K562 (cell line): Measurements from ENCODE around the gene ZPLD1. TPM values are rescaled to one million over a fixed set of nuclear protein-coding genes. Genes with fewer than 3 reads are reported as not detected.

ENCODE experiments used
- ATAC-seq: fragments of 200-7000 bp; cut with Tn5 transposase; 3 replicates; pipeline ENCODE4 v1.9.1; 2020; ENCODE audit warnings: moderate library complexity
- BruUV-seq: library from RNA; stranded (reverse); fragments of 400-500 nt; replicated peaks from 2 replicates; lab custom pipeline; 2021; lab: Mats Ljungman, UMichigan
- CTCF ChIA-PET: fragments of 300-600 bp; formaldehyde crosslinking; extraction: SDS; loops from one replicate; lab custom pipeline; 2021; ENCODE audit warnings: low intra/inter-chr PET ratio; lab: Yijun Ruan, JAX
- POLR2A ChIA-PET: fragments of 300-600, 350-650 bp; sonication (Branson Sonifier 250); formaldehyde crosslinking; extraction: SDS; loops from one replicate; lab custom pipeline; 2021; ENCODE audit warnings: antibody characterized with exemption, inconsistent platforms; lab: Yijun Ruan, JAX
- DNase-seq, 4 experiments: peaks; one replicate each; pipeline versions ENCODE4 v3.0.0 to v3.0.0-alpha.2; 2011 to 2018; ENCODE audit warnings: low spot score in 3 of 4, mixed read lengths in 3 of 4; ENCODE audit errors: extremely low read depth in 1 of 4
- FAIRE-seq: peaks from 2 replicates; lab custom pipeline; 2011; peaks lifted over from hg19 to GRCh38; lab: Jason Lieb, UNC
- H2AFZ ChIP-seq: 2 replicates; pipeline ENCODE4 v1.6.0; 2011; ENCODE audit warnings: low read depth, low read length, control low read depth, inconsistent platforms
- H3K27ac ChIP-seq: fragments of 200-600 bp; 3 replicates; pipeline ENCODE4 v1.8.0; 2011; ENCODE audit warnings: low read depth, mild to moderate bottlenecking, control low read depth, inconsistent platforms, low read length, moderate library complexity, mixed read lengths; ENCODE audit errors: extremely low read depth
- H3K27me3 ChIP-seq, 2 experiments: fragments of 300-600 bp in 1 of 2; 2 replicates in 1 of 2; 3 replicates in 1 of 2; pipeline versions ENCODE4 v1.6.0 to v1.8.0; 2011; ENCODE audit warnings: inconsistent platforms in 2 of 2, low read length in 2 of 2, mild to moderate bottlenecking in 1 of 2, mixed read lengths in 1 of 2, moderate library complexity in 1 of 2; ENCODE audit not compliant: control insufficient read depth in 2 of 2, insufficient read depth in 2 of 2
- H3K36me3 ChIP-seq: fragments of 300-600 bp; 3 replicates; pipeline ENCODE4 v1.8.0; 2011; ENCODE audit warnings: mild to moderate bottlenecking, low read length, inconsistent platforms; ENCODE audit not compliant: control insufficient read depth, insufficient read depth
- H3K4me1 ChIP-seq, 2 experiments: fragments of 200-600 bp in 1 of 2; replicated peaks in 1 of 2; 2 replicates in 1 of 2; 3 replicates in 1 of 2; pipeline versions ENCODE4 v1.5.1 to v1.8.0; 2011; ENCODE audit warnings: inconsistent platforms in 2 of 2, low read length in 2 of 2, mild to moderate bottlenecking in 1 of 2, mixed read lengths in 1 of 2, moderate library complexity in 1 of 2; ENCODE audit not compliant: control insufficient read depth in 2 of 2, insufficient read depth in 2 of 2
- H3K4me2 ChIP-seq: 2 replicates; pipeline ENCODE4 v1.6.1; 2011; ENCODE audit warnings: low read length, control low read depth, inconsistent platforms, mixed read lengths; ENCODE audit not compliant: insufficient read depth
- H3K4me3 ChIP-seq: fragments of 200-600 bp; sonication (generic), shearing (Covaris generic); 2 replicates; pipeline ENCODE4 v1.5.1; 2016; ENCODE audit warnings: control low read depth, inconsistent platforms
- H3K79me2 ChIP-seq: fragments of 200-600 bp; 3 replicates; pipeline ENCODE4 v1.8.0; 2011; ENCODE audit warnings: low read length, inconsistent platforms; ENCODE audit not compliant: control insufficient read depth, insufficient read depth
- H3K9ac ChIP-seq, 2 experiments: 2 replicates each; pipeline versions ENCODE4 v1.6.0 to v1.6.1; 2011; ENCODE audit warnings: low read depth in 2 of 2, low read length in 2 of 2, control low read depth in 1 of 2, inconsistent platforms in 1 of 2, mild to moderate bottlenecking in 1 of 2, mixed read lengths in 1 of 2; ENCODE audit not compliant: insufficient read depth in 1 of 2
- H3K9me1 ChIP-seq: one replicate; pipeline ENCODE4 v1.6.0; 2011; ENCODE audit warnings: inconsistent platforms, mild to moderate bottlenecking, low read length, moderate library complexity; ENCODE audit not compliant: control insufficient read depth, insufficient read depth
- H3K9me3 ChIP-seq: replicated peaks from 2 replicates; pipeline ENCODE4 v1.5.1; 2011; ENCODE audit warnings: low read depth, low read length, inconsistent platforms; ENCODE audit not compliant: control insufficient read depth, insufficient read depth
- H4K20me1 ChIP-seq: replicated peaks from 2 replicates; pipeline ENCODE4 v1.6.1; 2011; ENCODE audit warnings: low read length, inconsistent platforms, mixed read lengths; ENCODE audit not compliant: control insufficient read depth, insufficient read depth
- BCLAF1 ChIP-seq, 2 experiments: fragments of 450-650 bp in 1 of 2; IDR thresholded peaks; 2 replicates each; pipeline ENCODE4 v1.6.1; 2011 to 2017; ENCODE audit warnings: low read depth in 2 of 2, antibody characterized with exemption in 1 of 2, borderline replicate concordance in 1 of 2, low read length in 1 of 2, mild to moderate bottlenecking in 1 of 2, mixed read lengths in 1 of 2; ENCODE audit not compliant: control insufficient read depth in 1 of 2
- CC2D1A ChIP-seq: fragments of 450-650 bp; IDR thresholded peaks from 2 replicates; pipeline ENCODE4 v1.6.1; 2017; ENCODE audit warnings: mild to moderate bottlenecking
- CREM ChIP-seq: IDR thresholded peaks from 2 replicates; pipeline ENCODE4 v1.6.1; 2014; ENCODE audit warnings: antibody characterized with exemption, low read depth
- ELK1 ChIP-seq: sonication (generic); formaldehyde crosslinking; IDR thresholded peaks from 2 replicates; pipeline ENCODE4 v1.8.1; 2022; ENCODE audit warnings: missing genetic modification reagents
- HDAC6 ChIP-seq: IDR thresholded peaks from 2 replicates; pipeline ENCODE4 v1.6.1; 2012; ENCODE audit warnings: low read depth, mild to moderate bottlenecking, control low read depth, inconsistent platforms, low read length, moderate library complexity
- LEF1 ChIP-seq: fragments of 450-650 bp; IDR thresholded peaks from 2 replicates; pipeline ENCODE4 v1.6.1; 2016; ENCODE audit warnings: mild to moderate bottlenecking
- MXI1 ChIP-seq: IDR thresholded peaks from 2 replicates; pipeline ENCODE4 v1.6.1; 2011; ENCODE audit warnings: low read depth, mild to moderate bottlenecking, improper control_type of control experiment, low read length
- RBBP5 ChIP-seq: fragments of 200-600 bp; sonication (generic); IDR thresholded peaks from 2 replicates; pipeline ENCODE4 v1.6.1; 2012; ENCODE audit warnings: borderline replicate concordance, mild to moderate bottlenecking, low read length, control low read depth, inconsistent platforms; ENCODE audit not compliant: insufficient read depth, poor library complexity, severe bottlenecking
- TAF7 ChIP-seq: fragments of 450-650 bp; IDR thresholded peaks from 2 replicates; pipeline ENCODE4 v1.6.1; 2016; ENCODE audit warnings: missing genetic modification characterization, missing compliant biosample characterization
- TBL1XR1 ChIP-seq, 2 experiments: IDR thresholded peaks; 2 replicates each; pipeline ENCODE4 v1.6.1; 2012; ENCODE audit warnings: improper control_type of control experiment in 2 of 2, low read length in 2 of 2, mild to moderate bottlenecking in 1 of 2
- WHSC1 ChIP-seq: IDR thresholded peaks from one replicate; pipeline ENCODE4 v1.6.1; 2012; ENCODE audit warnings: low read length, control low read depth, inconsistent platforms
- ZNF217 ChIP-seq: sonication (generic); formaldehyde crosslinking; IDR thresholded peaks from 2 replicates; pipeline ENCODE4 v1.8.0; 2022; ENCODE audit warnings: mild to moderate bottlenecking, missing genetic modification reagents
- ZNF23 ChIP-seq: fragments of 250-450 bp; sonication (Bioruptor Pico); IDR thresholded peaks from 2 replicates; pipeline ENCODE4 v1.4.0; 2020; ENCODE audit warnings: mild to moderate bottlenecking
- ZNF589 ChIP-seq: fragments of 200-800 bp; sonication (Bioruptor generic); IDR thresholded peaks from 2 replicates; pipeline ENCODE4 v1.6.1; 2016; ENCODE audit warnings: low read depth, missing genetic modification characterization, missing compliant biosample characterization
- WGBS: fragments of 100-300 bp; shearing (Covaris generic); methylation state at CpG from one replicate; pipeline ENCODE4 v1.1.6; 2016; ENCODE audit warnings: low coverage, mixed read lengths; ENCODE audit not compliant: insufficient coverage; ENCODE audit errors: missing lambda C conversion rate; 5-methylcytosine and 5-hydroxymethylcytosine counted together
- in situ Hi-C: fragments of 300-500 bp; cut with MboI; formaldehyde crosslinking; loops from 4 replicates; pipeline ENCODE4 v1.15.0; 2018; ENCODE audit warnings: inconsistent platforms, mixed read lengths
- intact Hi-C: fragments of 100-400 bp; cut with micrococcal nuclease; formaldehyde crosslinking; loops from 2 replicates; pipeline ENCODE4 v1.14.2; 2022
- polyA plus RNA-seq, 8 experiments: library from polyadenylated mRNA; depleted of rRNA in 4 of 8; stranded (reverse) in 5 of 8; unstranded in 3 of 8; fragments of >200 nt; fragmentation: Nextera tagmentation in 2 of 8; fragmentation: Illumina TruSeq in 1 of 8; extraction: Ambion mirVana in 2 of 8; extraction: Trizol in 1 of 8; gene quantifications; 2 replicates each; pipeline versions ENCODE4 v1.2.1 to v1.2.3, GENCODE V29; 2011 to 2014; ENCODE audit warnings: inconsistent platforms in 1 of 8, missing spikeins in 1 of 8
- total RNA-seq, 7 experiments: library from RNA; depleted of rRNA in 6 of 7; stranded (reverse); fragments of >200 nt in 6 of 7; fragmentation: Illumina TruSeq in 2 of 7; extraction: Trizol in 2 of 7; gene quantifications; 2 replicates each; pipeline versions ENCODE4 v1.2.1 to v1.2.3, GENCODE V29; 2011 to 2021; ENCODE audit warnings: low replicate concordance in 1 of 7

Gene ZPLD1
- total and polyA plus RNA-seq, 9 of the 15 experiments (the other 6 are each of a cell fraction or from before 2014, with no cell fraction given), result 0.03 to 0.10 (median 0.04) TPM; not detected in 6

- Histone ChIP-seq H3K27me3 (no peaks in the 10 kb centered on the region), H3K4me2 (no peak overlapping the region), H2AFZ (no peak overlapping the region), H4K20me1 (no peaks in the 10 kb centered on the region), H3K9ac (no peak overlapping the region)
- no peak for DNase-seq
- no peak for TF ChIP-seq MXI1
- no peak for TF ChIP-seq CREM
- no peak for TF ChIP-seq TBL1XR1 (IDR thresholded peaks at IDR 0.05; ENCODE audit: low read length in 2 of 2)
- TF ChIP-seq HDAC6, result no peak
- no peak for TF ChIP-seq ELK1 (CRISPR knock-in tag)
- TF ChIP-seq, all 486 proteins: peak for 0
- Histone ChIP-seq H3K27ac (no peak overlapping the region), H3K4me1 (no peaks in the 10 kb centered on the region), H3K9me3 (no peaks in the 10 kb centered on the region), H3K4me3 (no peak overlapping the region), H3K36me3 (no peaks in the 10 kb centered on the region), H3K9me1 (no peaks in the 10 kb centered on the region), H3K79me2 (no peaks in the 10 kb centered on the region)
- in situ Hi-C loops (no loop called here), intact Hi-C loops (no loop called here)
- FAIRE-seq, result no peak
- ChIA-PET CTCF (no interaction called here), POLR2A (no interaction called here)
- BruUV-seq, result no TSS peak
- no peak for ATAC-seq
- 0% methylated on average over 1 of the region's 1 CpG for WGBS
Measured at GRCh38 chr3:102478160-102478559, 43.3 kb downstream of the ZPLD1 start.

- no peaks in the 10 kb centered on the region for H3K79me2 ChIP-seq
- no peaks in the 10 kb centered on the region for H3K27me3 ChIP-seq
- no peak overlapping the region for H3K4me2 ChIP-seq
- in situ Hi-C loops, result no loop called here
- H4K20me1 ChIP-seq, result no peaks in the 10 kb centered on the region
- WGBS, result 0% methylated on average over 2 of the region's 2 CpGs
- H3K9ac ChIP-seq, result no peak overlapping the region
- H3K9me3 ChIP-seq, result no peaks in the 10 kb centered on the region
- intact Hi-C loops, result no loop called here
- FAIRE-seq (no peak), DNase-seq (no peak), ATAC-seq (no peak)
- no peak overlapping the region for H3K27ac ChIP-seq
- no peak overlapping the region for H3K4me3 ChIP-seq
- ChIA-PET POLR2A (no interaction called here), CTCF (no interaction called here)
- no peaks in the 10 kb centered on the region for H3K9me1 ChIP-seq
- H2AFZ ChIP-seq, result no peak overlapping the region
- no peaks in the 10 kb centered on the region for H3K4me1 ChIP-seq
- BruUV-seq, result no TSS peak
- H3K36me3 ChIP-seq, result no peaks in the 10 kb centered on the region
- TF ChIP-seq TAF7 (tag), result no peak
- TF ChIP-seq ZNF23 (CRISPR knock-in tag), result no peak
- no peak for TF ChIP-seq ZNF589 (CRISPR knock-in tag)
- no peak for TF ChIP-seq ZNF217
- TF ChIP-seq CC2D1A, result no peak
- TF ChIP-seq RBBP5, result no peak
- TF ChIP-seq WHSC1, result no peak
- TF ChIP-seq LEF1, result no peak
- TF ChIP-seq BCLAF1 (IDR thresholded peaks at IDR 0.05; ENCODE audit: borderline replicate concordance in 1 of 2, control insufficient read depth in 1 of 2, low read depth in 2 of 2, low read length in 1 of 2), result no peak
Measured at GRCh38 chr3:102480139-102480538, 45.3 kb downstream of the ZPLD1 start.
